Measurements from ENCODE around the gene PSAT1.

The PSAT1 gene

DNA sequence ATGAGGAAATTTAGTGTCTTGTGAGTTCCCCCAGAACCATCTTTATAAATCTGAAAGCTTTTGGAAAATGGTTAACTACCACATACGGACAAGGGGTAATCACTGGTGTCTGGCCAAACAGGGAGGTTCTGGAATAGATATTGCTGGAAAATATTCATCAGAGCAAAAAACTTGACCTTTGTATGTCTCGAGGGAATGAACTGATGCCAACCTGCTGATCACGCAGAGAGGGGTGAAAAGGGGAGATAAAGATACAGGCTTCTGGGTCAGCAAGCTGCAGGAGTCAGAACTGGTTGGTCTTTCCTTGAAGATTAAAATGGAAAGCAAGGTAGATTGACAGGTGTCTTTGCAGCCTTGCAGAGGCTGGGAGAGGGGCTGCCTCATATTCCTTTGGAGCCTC is 35.5 kb downstream of the PSAT1 start:
- TF ChIP-seq, protein P1, sequence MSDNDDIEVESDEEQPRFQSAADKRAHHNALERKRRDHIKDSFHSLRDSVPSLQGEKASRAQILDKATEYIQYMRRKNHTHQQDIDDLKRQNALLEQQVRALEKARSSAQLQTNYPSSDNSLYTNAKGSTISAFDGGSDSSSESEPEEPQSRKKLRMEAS (IDR thresholded peaks at IDR 0.05) = no peak
- TF ChIP-seq ZBTB7A (IDR thresholded peaks at IDR 0.05; ENCODE audit: low read depth) = no peak
- TF ChIP-seq YY1 (IDR thresholded peaks at IDR 0.05; ENCODE audit: low read depth) = no peak
- no peak for TF ChIP-seq CREB1 (IDR thresholded peaks at IDR 0.05; ENCODE audit: low read depth)
- no peak for TF ChIP-seq TCF12 (IDR thresholded peaks at IDR 0.05; ENCODE audit: low read depth)
- no peak for TF ChIP-seq TAF1 (IDR thresholded peaks at IDR 0.05; ENCODE audit: low read depth)
- no peak for TF ChIP-seq NFIC (IDR thresholded peaks at IDR 0.05)
- no peak for TF ChIP-seq TEAD4 (IDR thresholded peaks at IDR 0.05)
- TF ChIP-seq, protein P2, sequence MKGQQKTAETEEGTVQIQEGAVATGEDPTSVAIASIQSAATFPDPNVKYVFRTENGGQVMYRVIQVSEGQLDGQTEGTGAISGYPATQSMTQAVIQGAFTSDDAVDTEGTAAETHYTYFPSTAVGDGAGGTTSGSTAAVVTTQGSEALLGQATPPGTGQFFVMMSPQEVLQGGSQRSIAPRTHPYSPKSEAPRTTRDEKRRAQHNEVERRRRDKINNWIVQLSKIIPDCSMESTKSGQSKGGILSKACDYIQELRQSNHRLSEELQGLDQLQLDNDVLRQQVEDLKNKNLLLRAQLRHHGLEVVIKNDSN (IDR thresholded peaks at IDR 0.05) = no peak
- TF ChIP-seq EP300 (IDR thresholded peaks at IDR 0.05; ENCODE audit: borderline replicate concordance) = no peak
- TF ChIP-seq FOXM1 (IDR thresholded peaks at IDR 0.05; ENCODE audit: borderline replicate concordance, low read depth) = no peak
- TF ChIP-seq, protein P3, sequence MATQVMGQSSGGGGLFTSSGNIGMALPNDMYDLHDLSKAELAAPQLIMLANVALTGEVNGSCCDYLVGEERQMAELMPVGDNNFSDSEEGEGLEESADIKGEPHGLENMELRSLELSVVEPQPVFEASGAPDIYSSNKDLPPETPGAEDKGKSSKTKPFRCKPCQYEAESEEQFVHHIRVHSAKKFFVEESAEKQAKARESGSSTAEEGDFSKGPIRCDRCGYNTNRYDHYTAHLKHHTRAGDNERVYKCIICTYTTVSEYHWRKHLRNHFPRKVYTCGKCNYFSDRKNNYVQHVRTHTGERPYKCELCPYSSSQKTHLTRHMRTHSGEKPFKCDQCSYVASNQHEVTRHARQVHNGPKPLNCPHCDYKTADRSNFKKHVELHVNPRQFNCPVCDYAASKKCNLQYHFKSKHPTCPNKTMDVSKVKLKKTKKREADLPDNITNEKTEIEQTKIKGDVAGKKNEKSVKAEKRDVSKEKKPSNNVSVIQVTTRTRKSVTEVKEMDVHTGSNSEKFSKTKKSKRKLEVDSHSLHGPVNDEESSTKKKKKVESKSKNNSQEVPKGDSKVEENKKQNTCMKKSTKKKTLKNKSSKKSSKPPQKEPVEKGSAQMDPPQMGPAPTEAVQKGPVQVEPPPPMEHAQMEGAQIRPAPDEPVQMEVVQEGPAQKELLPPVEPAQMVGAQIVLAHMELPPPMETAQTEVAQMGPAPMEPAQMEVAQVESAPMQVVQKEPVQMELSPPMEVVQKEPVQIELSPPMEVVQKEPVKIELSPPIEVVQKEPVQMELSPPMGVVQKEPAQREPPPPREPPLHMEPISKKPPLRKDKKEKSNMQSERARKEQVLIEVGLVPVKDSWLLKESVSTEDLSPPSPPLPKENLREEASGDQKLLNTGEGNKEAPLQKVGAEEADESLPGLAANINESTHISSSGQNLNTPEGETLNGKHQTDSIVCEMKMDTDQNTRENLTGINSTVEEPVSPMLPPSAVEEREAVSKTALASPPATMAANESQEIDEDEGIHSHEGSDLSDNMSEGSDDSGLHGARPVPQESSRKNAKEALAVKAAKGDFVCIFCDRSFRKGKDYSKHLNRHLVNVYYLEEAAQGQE (IDR thresholded peaks at IDR 0.05; ENCODE audit: low read depth) = no peak
- TF ChIP-seq RAD21 (IDR thresholded peaks at IDR 0.05; ENCODE audit: low read depth) = no peak
- TF ChIP-seq CEBPB (IDR thresholded peaks at IDR 0.05) = no peak
- no peak for TF ChIP-seq EGR1 (IDR thresholded peaks at IDR 0.05)

DNA sequence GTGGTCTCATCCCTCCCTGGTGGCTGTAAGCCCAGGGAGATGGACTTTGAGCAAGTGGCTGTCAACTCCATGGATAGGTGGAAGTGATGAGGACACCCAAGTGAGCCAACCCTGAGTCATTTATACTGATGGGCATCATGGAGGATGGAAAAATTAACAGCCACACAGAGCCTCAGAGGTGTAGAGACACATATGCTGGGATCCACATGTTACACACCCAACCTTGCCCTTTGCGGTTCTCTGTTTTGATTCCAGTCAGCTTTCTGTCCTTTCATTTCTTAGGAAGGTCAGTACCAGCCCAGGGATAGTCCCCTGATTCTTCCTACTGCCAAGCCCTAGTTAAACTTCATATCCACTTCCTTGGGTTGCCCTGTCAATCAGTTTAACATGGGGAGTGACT is 51.9 kb downstream of the PSAT1 start:
- TF ChIP-seq TAF1 (IDR thresholded peaks at IDR 0.05; ENCODE audit: low read depth) = no peak
- no peak for TF ChIP-seq ZBTB7A (IDR thresholded peaks at IDR 0.05; ENCODE audit: low read depth)
- TF ChIP-seq, protein P1 (IDR thresholded peaks at IDR 0.05) = no peak

DNA sequence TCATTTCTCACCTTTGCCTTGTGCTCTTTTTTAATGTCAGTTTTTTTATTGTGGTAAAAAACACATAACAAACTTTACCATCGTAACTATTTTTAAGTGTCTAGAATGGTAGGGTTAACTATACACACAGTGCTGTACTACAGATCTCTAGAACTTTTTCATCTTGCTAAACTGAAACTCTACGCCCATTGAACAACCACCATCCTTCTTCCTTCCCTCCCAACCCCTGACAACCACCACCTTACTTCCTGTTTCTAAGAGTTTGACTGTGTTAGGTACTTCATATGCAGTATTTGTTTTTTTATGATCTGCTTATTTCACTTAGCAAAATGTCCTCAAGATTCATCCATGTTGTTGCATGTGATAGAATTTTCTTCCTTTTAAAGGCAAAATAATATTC is 54.9 kb downstream of the PSAT1 start:
- TF ChIP-seq, protein P1 (IDR thresholded peaks at IDR 0.05) = no peak
- no peak for TF ChIP-seq TAF1 (IDR thresholded peaks at IDR 0.05; ENCODE audit: low read depth)
- TF ChIP-seq EGR1 (IDR thresholded peaks at IDR 0.05) = no peak
- TF ChIP-seq NFIC (IDR thresholded peaks at IDR 0.05) = no peak
- TF ChIP-seq CREB1 (IDR thresholded peaks at IDR 0.05; ENCODE audit: low read depth) = no peak
- no peak for TF ChIP-seq EP300 (IDR thresholded peaks at IDR 0.05; ENCODE audit: borderline replicate concordance)
- no peak for TF ChIP-seq CEBPB (IDR thresholded peaks at IDR 0.05)
- no peak for TF ChIP-seq FOXM1 (IDR thresholded peaks at IDR 0.05; ENCODE audit: borderline replicate concordance, low read depth)
- TF ChIP-seq RAD21 (IDR thresholded peaks at IDR 0.05; ENCODE audit: low read depth) = no peak
- TF ChIP-seq, protein P2 (IDR thresholded peaks at IDR 0.05) = no peak
- TF ChIP-seq, protein P3 (IDR thresholded peaks at IDR 0.05; ENCODE audit: low read depth) = no peak
- no peak for TF ChIP-seq ZBTB7A (IDR thresholded peaks at IDR 0.05; ENCODE audit: low read depth)
- no peak for TF ChIP-seq TEAD4 (IDR thresholded peaks at IDR 0.05)
- TF ChIP-seq TCF12 (IDR thresholded peaks at IDR 0.05; ENCODE audit: low read depth) = no peak
- no peak for TF ChIP-seq YY1 (IDR thresholded peaks at IDR 0.05; ENCODE audit: low read depth)

DNA sequence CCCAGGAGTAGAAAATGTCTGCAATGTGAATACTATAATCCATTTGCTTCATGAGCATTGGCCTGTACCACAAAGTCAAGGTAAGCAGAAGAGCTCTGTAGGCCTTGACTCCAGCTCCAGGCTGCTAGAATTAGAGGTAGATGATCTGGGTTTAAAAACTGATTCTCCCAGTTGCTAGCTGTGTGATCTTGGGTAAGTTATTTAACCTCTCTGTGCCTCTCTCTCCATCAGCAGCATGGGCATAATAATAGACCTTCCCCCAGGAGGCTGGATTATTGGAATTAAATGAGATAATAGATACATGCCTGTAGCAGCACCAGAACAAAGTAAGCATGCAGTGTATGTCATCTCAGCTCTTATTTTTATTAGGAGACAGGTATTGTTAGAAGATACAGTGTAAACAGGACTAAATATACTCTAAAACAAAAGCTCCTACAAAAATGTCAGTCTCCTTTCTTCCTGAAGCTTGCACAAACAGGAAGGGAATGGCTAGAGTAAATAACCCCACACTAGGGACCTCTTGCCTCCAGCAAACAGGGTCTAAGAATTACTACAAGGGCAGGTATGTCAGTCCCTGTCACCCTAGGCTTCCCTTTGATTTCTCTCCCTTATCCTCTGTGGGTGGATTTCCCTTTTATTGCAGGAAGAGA is 57.5 kb downstream of the PSAT1 start:
- TF ChIP-seq CEBPB (IDR thresholded peaks at IDR 0.05) (no peak), NFIC (IDR thresholded peaks at IDR 0.05) (no peak), TCF12 (IDR thresholded peaks at IDR 0.05; ENCODE audit: low read depth) (no peak), ZBTB7A (IDR thresholded peaks at IDR 0.05; ENCODE audit: low read depth) (no peak), FOXM1 (IDR thresholded peaks at IDR 0.05; ENCODE audit: borderline replicate concordance, low read depth) (no peak), YY1 (IDR thresholded peaks at IDR 0.05; ENCODE audit: low read depth) (no peak), EGR1 (IDR thresholded peaks at IDR 0.05) (no peak), CREB1 (IDR thresholded peaks at IDR 0.05; ENCODE audit: low read depth) (no peak), RAD21 (IDR thresholded peaks at IDR 0.05; ENCODE audit: low read depth) (no peak), TEAD4 (IDR thresholded peaks at IDR 0.05) (no peak), TAF1 (IDR thresholded peaks at IDR 0.05; ENCODE audit: low read depth) (no peak), EP300 (IDR thresholded peaks at IDR 0.05; ENCODE audit: borderline replicate concordance) (no peak)
- TF ChIP-seq, protein P3 (IDR thresholded peaks at IDR 0.05; ENCODE audit: low read depth) = no peak
- TF ChIP-seq, protein P1 (IDR thresholded peaks at IDR 0.05) = no peak
- TF ChIP-seq, protein P2 (IDR thresholded peaks at IDR 0.05) = no peak

All from Ishikawa (cell line).